Neural progenitor cell (in vitro differentiated cells): ENCODE data around the gene ADAT2. TPM values are rescaled to one million over a fixed set of nuclear protein-coding genes. Genes with fewer than 3 reads are reported as not detected.

Source experiments
- DNase-seq: peaks from one replicate; pipeline ENCODE4 v3.0.0-alpha.2; 2016; ENCODE audit warnings: low spot score
- H2AFZ ChIP-seq: fragments of 200-600 bp; sonication (generic); replicated peaks from 2 replicates; pipeline ENCODE4 v1.6.1; 2016; ENCODE audit warnings: antibody characterized with exemption
- H3F3A ChIP-seq: fragments of 200-600 bp; sonication (generic); 2 replicates; pipeline ENCODE4 v1.6.1; 2016; ENCODE audit warnings: antibody characterized with exemption, low read depth
- H3K27ac ChIP-seq: fragments of 200-600 bp; sonication (generic); 2 replicates; pipeline ENCODE4 v1.5.1; 2016; ENCODE audit warnings: mild to moderate bottlenecking
- H3K27me3 ChIP-seq: fragments of 200-600 bp; sonication (generic); 2 replicates; pipeline ENCODE4 v1.6.1; 2016; ENCODE audit warnings: mild to moderate bottlenecking, moderate library complexity
- H3K36me3 ChIP-seq: fragments of 200-600 bp; sonication (generic); 2 replicates; pipeline ENCODE4 v1.5.1; 2016
- H3K4me1 ChIP-seq: fragments of 200-600 bp; sonication (generic); 2 replicates; pipeline ENCODE4 v1.6.1; 2016; ENCODE audit warnings: mixed run types
- H3K4me2 ChIP-seq: fragments of 200-600 bp; sonication (generic); 2 replicates; pipeline ENCODE4 v1.6.1; 2016
- H3K4me3 ChIP-seq: fragments of 200-600 bp; sonication (generic); 2 replicates; pipeline ENCODE4 v1.5.1; 2016
- H3K79me2 ChIP-seq: fragments of 200-600 bp; sonication (generic); 2 replicates; pipeline ENCODE4 v1.6.1; 2016; ENCODE audit warnings: low read depth
- H3K9ac ChIP-seq: fragments of 200-600 bp; sonication (generic); 2 replicates; pipeline ENCODE4 v1.6.1; 2016
- H3K9me3 ChIP-seq: fragments of 200-600 bp; sonication (generic); 2 replicates; pipeline ENCODE4 v1.5.1; 2016; ENCODE audit warnings: low read depth
- H4K20me1 ChIP-seq: fragments of 200-600 bp; sonication (generic); 2 replicates; pipeline ENCODE4 v1.6.1; 2016; ENCODE audit warnings: low read depth
- H3K27ac Mint-ChIP-seq: 3 replicates; pipeline ENCODE4 v1.8.0; 2021; ENCODE audit warnings: mixed read lengths
- H3K27me3 Mint-ChIP-seq: 2 replicates; pipeline ENCODE4 v1.8.0; 2022; ENCODE audit warnings: low read depth, mild to moderate bottlenecking, inconsistent platforms, moderate library complexity, mixed read lengths; ENCODE audit not compliant: insufficient read depth
- H3K36me3 Mint-ChIP-seq: 3 replicates; pipeline ENCODE4 v1.8.0; 2021; ENCODE audit warnings: mixed read lengths
- H3K4me1 Mint-ChIP-seq: 3 replicates; pipeline ENCODE4 v1.8.0; 2021; ENCODE audit warnings: mixed read lengths
- H3K4me3 Mint-ChIP-seq: 3 replicates; pipeline ENCODE4 v1.8.0; 2021; ENCODE audit warnings: mild to moderate bottlenecking, moderate library complexity, mixed read lengths
- H3K9me3 Mint-ChIP-seq: 3 replicates; pipeline ENCODE4 v1.8.0; 2020; ENCODE audit warnings: mixed read lengths
- CTCF ChIP-seq: fragments of 200-600 bp; sonication (generic); IDR thresholded peaks from 2 replicates; pipeline ENCODE4 v1.5.1; 2017; ENCODE audit warnings: antibody characterized with exemption, mild to moderate bottlenecking
- EZH2 ChIP-seq: fragments of 200-600 bp; sonication (generic); IDR thresholded peaks from 2 replicates; pipeline ENCODE4 v1.6.1; 2017; ENCODE audit warnings: antibody characterized with exemption, mild to moderate bottlenecking, moderate library complexity
- EZH2phosphoT487 ChIP-seq: fragments of 200-600 bp; sonication (generic); IDR thresholded peaks from 2 replicates; pipeline ENCODE4 v1.6.1; 2017; ENCODE audit warnings: antibody characterized with exemption
- total RNA-seq: library from RNA; depleted of rRNA; stranded (reverse); fragments of >200 nt; gene quantifications from 2 replicates; pipeline ENCODE4 v1.2.3, GENCODE V29; 2015; ENCODE audit warnings: low replicate concordance

ADAT2 gene
- total RNA-seq, 1 donor from 2014 or later: 17.8 TPM

- Mint-ChIP-seq H3K27me3 (peaks cover 2% of the 10 kb centered on the region), H3K4me1 (peaks cover 18% of the 10 kb centered on the region), H3K4me3 (no peak overlapping the region), H3K27ac (peak overlapping the region; percentile 90), H3K36me3 (no peaks in the 10 kb centered on the region), H3K9me3 (no peaks in the 10 kb centered on the region)
- no peaks in the 10 kb centered on the region for H3F3A ChIP-seq
- H3K36me3 ChIP-seq: no peaks in the 10 kb centered on the region
- H4K20me1 ChIP-seq: no peaks in the 10 kb centered on the region
- TF ChIP-seq EZH2 (no peak), CTCF (no peak), EZH2phosphoT487 (no peak)
- peak overlapping the region; percentile 69 for H2AFZ ChIP-seq
- H3K79me2 ChIP-seq: no peaks in the 10 kb centered on the region
- H3K4me1 ChIP-seq: peaks cover 15% of the 10 kb centered on the region
- H3K27ac ChIP-seq: no peak overlapping the region
- H3K4me2 ChIP-seq: no peak overlapping the region
- no peaks in the 10 kb centered on the region for H3K27me3 ChIP-seq
- peak; percentile 20 for DNase-seq
- no peak overlapping the region for H3K9ac ChIP-seq
- no peaks in the 10 kb centered on the region for H3K9me3 ChIP-seq
- H3K4me3 ChIP-seq: no peak overlapping the region
These were observed 53.0 kb downstream of the ADAT2 start for GRCh38 chr6:143397227-143398222.

DNA sequence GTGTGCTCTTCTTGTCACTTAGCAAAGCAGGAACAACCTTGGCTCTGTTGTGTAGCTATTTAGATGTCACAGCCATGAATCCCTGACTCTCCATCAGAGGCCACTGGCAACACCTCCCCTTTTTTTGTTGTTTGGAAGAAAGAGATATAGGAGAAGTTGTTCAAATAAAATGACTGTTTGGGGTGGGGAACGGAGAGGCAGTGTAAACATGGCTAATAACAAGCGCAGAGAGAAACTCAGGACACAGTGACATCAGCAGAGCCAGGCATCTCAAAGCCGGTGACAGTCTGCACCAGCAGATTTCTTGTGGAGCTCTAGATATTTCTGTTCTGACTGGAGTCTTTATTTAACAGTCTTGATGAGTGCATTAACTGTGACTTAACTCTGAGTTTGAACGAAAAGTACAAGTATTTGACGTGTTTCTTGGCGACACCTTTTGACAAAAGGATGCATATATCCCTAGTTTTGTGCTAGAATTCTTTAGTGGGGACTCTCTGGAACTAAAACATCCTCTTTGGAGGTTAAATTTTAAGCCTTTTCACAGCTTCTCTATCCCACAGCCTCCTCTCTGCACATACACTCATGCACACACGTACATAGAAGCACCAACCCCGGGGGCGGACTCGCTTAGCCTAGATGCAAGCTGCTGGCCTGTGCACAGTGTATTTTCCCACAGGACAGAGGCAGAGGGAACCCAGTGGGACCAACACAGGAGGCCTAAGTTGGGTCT is 53.8 kb downstream of the ADAT2 start:
- no peaks in the 10 kb centered on the region for H3K9me3 Mint-ChIP-seq
- Histone ChIP-seq H3K4me1 (peaks cover 14% of the 10 kb centered on the region), H3K27ac (no peak overlapping the region), H3K36me3 (no peaks in the 10 kb centered on the region), H3F3A (no peaks in the 10 kb centered on the region), H3K9ac (no peak overlapping the region), H4K20me1 (no peaks in the 10 kb centered on the region), H3K4me2 (no peak overlapping the region), H3K79me2 (no peaks in the 10 kb centered on the region), H2AFZ (no peak overlapping the region), H3K27me3 (no peaks in the 10 kb centered on the region), H3K4me3 (no peak overlapping the region), H3K9me3 (no peaks in the 10 kb centered on the region)
- peaks cover 18% of the 10 kb centered on the region for H3K4me1 Mint-ChIP-seq
- no peak overlapping the region for H3K4me3 Mint-ChIP-seq
- H3K36me3 Mint-ChIP-seq: no peaks in the 10 kb centered on the region
- no peak for DNase-seq
- TF ChIP-seq CTCF (no peak), EZH2phosphoT487 (no peak)
- H3K27ac Mint-ChIP-seq: peak overlapping the region; percentile 61
- peaks cover 2% of the 10 kb centered on the region for H3K27me3 Mint-ChIP-seq

DNA sequence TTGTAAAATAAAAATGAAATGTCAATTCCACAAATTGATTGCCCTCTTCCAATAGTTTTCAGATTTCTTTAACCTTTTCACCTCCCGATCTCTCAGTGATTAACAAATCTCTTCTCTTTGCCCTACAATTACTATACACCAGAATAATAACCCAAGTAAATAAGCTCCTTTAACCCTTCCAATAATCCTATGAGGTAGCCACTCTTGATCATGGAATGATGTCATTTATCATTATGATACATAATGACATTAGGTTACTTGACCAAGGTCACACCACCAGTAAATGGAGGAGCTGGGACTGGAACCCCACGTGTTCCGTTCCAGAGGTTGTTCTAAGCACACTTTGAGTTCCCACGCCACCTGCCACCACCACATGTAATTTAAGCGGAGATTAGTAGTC is 54.8 kb downstream of the ADAT2 start:
- H3K36me3 ChIP-seq: no peaks in the 10 kb centered on the region
- H2AFZ ChIP-seq: no peak overlapping the region
- H3K4me1 Mint-ChIP-seq: peaks cover 18% of the 10 kb centered on the region
- TF ChIP-seq EZH2phosphoT487: no peak
- TF ChIP-seq CTCF: no peak
- no peak for TF ChIP-seq EZH2
- H3K79me2 ChIP-seq: no peaks in the 10 kb centered on the region
- H3F3A ChIP-seq: no peaks in the 10 kb centered on the region
- no peaks in the 10 kb centered on the region for H3K36me3 Mint-ChIP-seq
- H3K27ac ChIP-seq: no peak overlapping the region
- H4K20me1 ChIP-seq: no peaks in the 10 kb centered on the region
- H3K9me3 ChIP-seq: no peaks in the 10 kb centered on the region
- H3K4me2 ChIP-seq: no peak overlapping the region
- peaks cover 2% of the 10 kb centered on the region for H3K27me3 Mint-ChIP-seq
- H3K9ac ChIP-seq: no peak overlapping the region
- H3K27me3 ChIP-seq: no peaks in the 10 kb centered on the region
- H3K27ac Mint-ChIP-seq: no peak overlapping the region
- H3K4me3 Mint-ChIP-seq: no peak overlapping the region
- H3K9me3 Mint-ChIP-seq: no peaks in the 10 kb centered on the region
- H3K4me3 ChIP-seq: no peak overlapping the region
- peaks cover 4% of the 10 kb centered on the region for H3K4me1 ChIP-seq
- no peak for DNase-seq
